CD4-positive, CD25-positive, alpha-beta regulatory T cell (primary cell): Measurements from ENCODE around the gene PRELID2. TPM values are rescaled to one million over a fixed set of nuclear protein-coding genes. Genes with fewer than 3 reads are reported as not detected.

Experiments
- ATAC-seq, 2 donors: fragments of 150-1000 bp; cut with Tn5 transposase; one replicate each; pipeline ENCODE4 v1.10.0; 2021; ENCODE audit warnings: low read depth in 2 of 2, moderate number of reproducible peaks in 2 of 2, moderate library complexity in 1 of 2
- DNase-seq, 3 donors: peaks; one replicate each; pipeline versions ENCODE4 v3.0.0 to v3.0.0-alpha.2; 2012 to 2022; ENCODE audit warnings: mixed read lengths in 1 of 3
- H3K27ac ChIP-seq: one replicate; pipeline ENCODE4 v1.7.0; 2013; ENCODE audit warnings: mild to moderate bottlenecking, low read length; ENCODE audit not compliant: insufficient read depth, poor library complexity, severe bottlenecking
- H3K27me3 ChIP-seq: one replicate; pipeline ENCODE4 v1.7.0; 2013; ENCODE audit warnings: low read length; ENCODE audit not compliant: control insufficient read depth, insufficient read depth
- H3K36me3 ChIP-seq: one replicate; pipeline ENCODE4 v1.7.0; 2013; ENCODE audit warnings: mild to moderate bottlenecking, low read length, moderate library complexity; ENCODE audit not compliant: control insufficient read depth, insufficient read depth
- H3K4me1 ChIP-seq: 2 replicates; pipeline ENCODE4 v1.7.0; 2013; ENCODE audit warnings: mild to moderate bottlenecking, low read length; ENCODE audit not compliant: insufficient read depth, control insufficient read depth, poor library complexity, severe bottlenecking
- H3K4me3 ChIP-seq: one replicate; pipeline ENCODE4 v1.7.0; 2013; ENCODE audit warnings: low read depth, mild to moderate bottlenecking, low read length, moderate library complexity
- H3K9me3 ChIP-seq, 2 experiments: 1 replicate in 1 of 2; 2 replicates in 1 of 2; pipeline ENCODE4 v1.7.0; 2013; ENCODE audit warnings: low read length in 2 of 2, mild to moderate bottlenecking in 1 of 2, moderate library complexity in 1 of 2; ENCODE audit not compliant: control insufficient read depth in 2 of 2
- H3K27ac Mint-ChIP-seq, 3 donors: one replicate each; pipeline ENCODE4 v1.8.0; 2020 to 2022; ENCODE audit warnings: mild to moderate bottlenecking in 3 of 3, mixed read lengths in 3 of 3, moderate library complexity in 2 of 3
- H3K27me3 Mint-ChIP-seq: one replicate; pipeline ENCODE4 v1.8.0; 2022; ENCODE audit warnings: mild to moderate bottlenecking, mixed read lengths
- H3K36me3 Mint-ChIP-seq: one replicate; pipeline ENCODE4 v1.8.0; 2020; ENCODE audit warnings: mixed read lengths
- H3K4me1 Mint-ChIP-seq, 4 donors: one replicate each; pipeline ENCODE4 v1.8.0; 2020 to 2022; ENCODE audit warnings: mixed read lengths in 4 of 4, mild to moderate bottlenecking in 1 of 4
- H3K4me3 Mint-ChIP-seq, 4 donors: one replicate each; pipeline ENCODE4 v1.8.0; 2020 to 2022; ENCODE audit warnings: mild to moderate bottlenecking in 4 of 4, mixed read lengths in 4 of 4, moderate library complexity in 3 of 4
- H3K9me3 Mint-ChIP-seq, 7 donors: one replicate each; pipeline ENCODE4 v1.8.0; 2020 to 2022; ENCODE audit warnings: mixed read lengths in 7 of 7, mild to moderate bottlenecking in 3 of 7, moderate library complexity in 2 of 7
- polyA plus RNA-seq, 4 donors: library from polyadenylated mRNA; unstranded; fragments of 300-500 nt; fragmentation: Illumina TruSeq; gene quantifications; one replicate each; pipeline ENCODE4 v1.2.3, GENCODE V29; 2021
- total RNA-seq: library from RNA; stranded (reverse); gene quantifications from one replicate; pipeline ENCODE4 v1.2.3, GENCODE V29; 2022

The PRELID2 gene
- total and polyA plus RNA-seq, 5 donors from 2014 or later: 0.72 to 3.1 (median 1.8) TPM

DNA sequence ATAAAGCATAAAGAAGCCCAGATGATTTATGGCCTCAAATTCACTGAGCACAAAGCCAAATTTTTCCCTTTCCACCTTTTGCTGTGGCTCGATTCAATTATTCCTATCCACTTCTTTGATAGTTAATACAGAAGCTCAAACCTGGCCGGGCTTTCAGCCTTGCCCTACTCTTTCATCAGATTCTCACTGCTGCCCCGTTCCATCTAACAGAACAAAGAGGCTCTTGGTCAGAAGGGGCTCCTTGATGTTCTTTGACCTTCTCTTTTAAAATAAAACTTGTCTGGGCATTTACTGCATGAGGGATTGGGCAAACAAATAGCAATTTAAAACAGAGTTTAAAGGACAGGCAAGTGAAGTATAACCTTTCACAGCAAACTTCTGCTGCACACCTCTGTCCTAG, 27.9 kb upstream of the PRELID2 start:
- H3K27me3 Mint-ChIP-seq: peaks cover 10% of the 10 kb centered on the region
- H3K27me3 ChIP-seq: peaks cover 7% of the 10 kb centered on the region
- H3K36me3 Mint-ChIP-seq: no peaks in the 10 kb centered on the region
- no peak overlapping the region for H3K4me3 Mint-ChIP-seq
- peaks cover 0 to 3% (median 0%) of the 10 kb centered on the region in 7 donors for H3K9me3 Mint-ChIP-seq
- ATAC-seq: no peak
- H3K27ac ChIP-seq: no peak overlapping the region
- H3K36me3 ChIP-seq: no peaks in the 10 kb centered on the region
- no peak for DNase-seq
- H3K9me3 ChIP-seq: no peaks in the 10 kb centered on the region
- no peak overlapping the region for H3K27ac Mint-ChIP-seq
- no peak overlapping the region for H3K4me3 ChIP-seq
- H3K4me1 ChIP-seq: no peaks in the 10 kb centered on the region
- H3K4me1 Mint-ChIP-seq: no peaks in the 10 kb centered on the region

DNA sequence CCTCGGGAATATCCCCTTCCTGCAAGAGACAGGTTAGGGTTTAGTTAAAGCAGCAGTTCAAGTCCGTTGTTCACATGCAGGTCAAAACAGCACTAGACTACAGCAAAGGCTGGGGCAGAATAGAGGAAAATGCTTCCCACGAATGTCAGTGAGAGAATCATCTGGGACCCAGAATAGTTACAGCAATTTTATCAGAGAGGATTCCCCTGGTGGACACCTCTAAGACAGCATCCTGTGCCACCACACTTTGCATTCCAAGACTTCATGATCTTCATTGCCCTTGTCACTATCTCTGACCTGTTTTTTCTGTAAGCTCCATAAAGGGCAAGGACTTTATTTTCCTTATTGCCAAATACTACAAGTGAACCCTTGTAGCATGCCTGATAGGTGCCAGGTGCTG, 24.8 kb upstream of the PRELID2 start:
- no peak overlapping the region for H3K4me3 ChIP-seq
- H3K36me3 ChIP-seq: no peaks in the 10 kb centered on the region
- no peak overlapping the region for H3K4me3 Mint-ChIP-seq
- peaks cover 6% of the 10 kb centered on the region for H3K27me3 Mint-ChIP-seq
- H3K4me1 ChIP-seq: peaks cover 6% of the 10 kb centered on the region
- no peaks in the 10 kb centered on the region for H3K36me3 Mint-ChIP-seq
- H3K27ac ChIP-seq: no peak overlapping the region
- H3K9me3 Mint-ChIP-seq: peaks cover 0 to 3% (median 0%) of the 10 kb centered on the region in 7 donors
- peak overlapping the region in 1 of 3 donors; percentile 3 for H3K27ac Mint-ChIP-seq
- ATAC-seq: no peak
- H3K4me1 Mint-ChIP-seq: peaks cover 0 to 4% (median 0%) of the 10 kb centered on the region in 4 donors
- H3K9me3 ChIP-seq: no peaks in the 10 kb centered on the region
- H3K27me3 ChIP-seq: peaks cover 1% of the 10 kb centered on the region
- DNase-seq: no peak

DNA sequence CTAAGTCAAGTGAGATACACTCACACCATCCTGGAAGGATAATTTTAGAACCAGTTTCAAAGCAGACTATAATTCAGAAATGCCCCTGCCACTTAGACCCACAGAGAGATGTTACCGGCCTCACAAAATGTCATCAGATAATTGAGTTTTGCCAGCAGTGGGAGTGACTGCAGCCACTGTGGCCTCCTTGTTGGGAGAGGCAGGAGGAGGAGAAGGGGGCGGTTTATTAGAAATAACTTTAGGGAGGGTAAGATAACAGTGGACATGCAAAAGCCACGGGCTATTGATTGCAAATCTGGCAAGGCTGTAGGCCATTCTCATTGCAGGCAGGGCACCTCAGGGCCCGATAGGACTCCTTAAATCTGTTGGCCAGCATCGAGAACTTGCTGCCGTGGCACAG, 24.3 kb upstream of the PRELID2 start:
- Histone ChIP-seq H3K9me3 (no peaks in the 10 kb centered on the region), H3K4me1 (peaks cover 6% of the 10 kb centered on the region), H3K27me3 (no peaks in the 10 kb centered on the region), H3K27ac (no peak overlapping the region), H3K36me3 (no peaks in the 10 kb centered on the region), H3K4me3 (no peak overlapping the region)
- Mint-ChIP-seq H3K9me3 (peaks cover 0 to 3% (median 0%) of the 10 kb centered on the region in 7 donors), H3K27ac (no peak overlapping the region), H3K36me3 (no peaks in the 10 kb centered on the region), H3K27me3 (peaks cover 9% of the 10 kb centered on the region), H3K4me3 (no peak overlapping the region), H3K4me1 (peaks cover 0 to 4% (median 0%) of the 10 kb centered on the region in 4 donors)
- DNase-seq (no peak), ATAC-seq (no peak)

DNA sequence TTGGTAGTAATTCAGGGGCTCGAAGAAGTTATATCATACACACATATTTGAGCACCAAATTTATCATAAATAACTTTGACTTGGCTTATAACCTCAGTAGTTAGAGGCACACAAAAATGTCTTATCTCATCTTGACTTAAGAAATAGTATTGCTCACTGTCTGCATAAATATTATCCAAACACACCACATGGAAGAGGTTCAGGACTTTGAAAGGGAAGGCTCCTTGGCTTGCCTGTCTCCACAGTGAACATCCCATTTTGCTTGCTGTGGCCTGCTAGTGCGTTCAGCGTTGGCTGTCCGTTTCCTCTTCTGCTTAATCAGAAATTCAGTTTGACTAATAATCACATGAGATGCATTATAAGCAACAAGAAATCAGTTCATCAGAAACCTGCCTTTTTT, 23.8 kb upstream of the PRELID2 start:
- Histone ChIP-seq H3K4me1 (peaks cover 6% of the 10 kb centered on the region), H3K9me3 (no peaks in the 10 kb centered on the region), H3K27me3 (no peaks in the 10 kb centered on the region), H3K4me3 (no peak overlapping the region), H3K36me3 (no peaks in the 10 kb centered on the region), H3K27ac (no peak overlapping the region)
- ATAC-seq: no peak
- H3K36me3 Mint-ChIP-seq: no peaks in the 10 kb centered on the region
- peaks cover 0 to 3% (median 0%) of the 10 kb centered on the region in 7 donors for H3K9me3 Mint-ChIP-seq
- peaks cover 9% of the 10 kb centered on the region for H3K27me3 Mint-ChIP-seq
- H3K4me3 Mint-ChIP-seq: no peak overlapping the region
- no peak overlapping the region for H3K27ac Mint-ChIP-seq
- no peak for DNase-seq
- peaks cover 0 to 4% (median 0%) of the 10 kb centered on the region in 4 donors for H3K4me1 Mint-ChIP-seq

DNA sequence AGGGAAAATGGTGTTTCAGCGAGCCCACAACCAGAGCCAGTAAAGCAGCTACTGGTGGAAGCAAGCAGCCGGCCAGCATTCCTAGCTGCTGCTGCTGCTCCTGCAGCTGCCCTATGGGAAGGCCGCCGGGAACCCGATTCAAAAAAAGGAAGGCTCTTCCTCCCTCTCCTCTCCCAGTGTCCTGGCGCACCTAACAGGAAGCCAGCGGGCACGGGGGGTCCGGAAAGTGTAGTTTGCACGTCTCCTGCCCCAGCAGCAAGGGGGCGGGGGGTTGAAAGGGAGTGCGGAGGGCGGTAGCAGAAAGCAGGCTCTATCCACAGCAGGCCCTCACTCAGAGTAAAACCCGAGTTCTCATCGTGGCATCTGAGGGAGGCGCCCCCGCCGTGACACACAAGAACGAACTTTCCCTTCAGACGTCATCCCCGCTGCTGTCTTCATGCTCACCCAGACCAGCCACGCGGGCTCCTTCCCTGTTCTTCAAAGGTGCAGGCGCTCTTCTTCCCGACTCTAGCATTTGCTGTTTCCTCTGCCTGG, 21.2 kb upstream of the PRELID2 start:
- DNase-seq (no peak), ATAC-seq (no peak)
- H3K27me3 ChIP-seq: peaks cover 2% of the 10 kb centered on the region
- Mint-ChIP-seq H3K9me3 (peaks cover 0 to 3% (median 0%) of the 10 kb centered on the region in 7 donors), H3K36me3 (no peaks in the 10 kb centered on the region), H3K4me3 (peak overlapping the region in 2 of 4 donors; percentile 29 to 30), H3K27ac (no peak overlapping the region), H3K27me3 (peaks cover 4% of the 10 kb centered on the region), H3K4me1 (peaks cover 0 to 4% (median 0%) of the 10 kb centered on the region in 4 donors)
- H3K4me3 ChIP-seq: no peak overlapping the region
- H3K4me1 ChIP-seq: peaks cover 6% of the 10 kb centered on the region
- no peak overlapping the region for H3K27ac ChIP-seq
- no peaks in the 10 kb centered on the region for H3K9me3 ChIP-seq
- no peaks in the 10 kb centered on the region for H3K36me3 ChIP-seq

DNA sequence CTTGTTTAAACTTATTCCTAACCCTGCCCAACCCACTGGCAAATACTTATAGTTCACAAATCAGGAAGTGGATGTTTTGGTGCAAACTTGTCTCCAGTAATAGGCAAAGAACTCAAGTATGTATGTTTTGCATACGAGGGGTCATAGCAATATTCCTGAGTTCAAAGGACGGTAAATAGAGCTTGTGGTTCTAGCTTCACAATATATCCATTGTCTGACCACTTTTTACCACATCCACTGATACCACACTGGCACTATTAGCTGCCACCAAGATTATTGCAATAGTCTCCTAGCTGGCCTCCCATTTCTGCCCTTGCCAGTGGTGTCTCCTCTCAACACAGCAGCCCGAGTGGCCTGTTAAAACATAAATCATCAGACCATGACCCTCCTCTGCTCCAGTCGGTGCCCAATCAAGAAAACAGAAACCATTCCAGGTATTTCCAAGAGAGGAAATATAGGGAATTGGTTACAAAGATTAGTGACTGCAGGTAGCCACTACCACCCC, 20.7 kb upstream of the PRELID2 start:
- H3K27me3 Mint-ChIP-seq: peaks cover 4% of the 10 kb centered on the region
- H3K27ac Mint-ChIP-seq: no peak overlapping the region
- Histone ChIP-seq H3K27me3 (peaks cover 2% of the 10 kb centered on the region), H3K36me3 (no peaks in the 10 kb centered on the region), H3K4me3 (no peak overlapping the region), H3K27ac (no peak overlapping the region), H3K9me3 (no peaks in the 10 kb centered on the region), H3K4me1 (peaks cover 6% of the 10 kb centered on the region)
- H3K9me3 Mint-ChIP-seq: peaks cover 0 to 3% (median 0%) of the 10 kb centered on the region in 7 donors
- H3K36me3 Mint-ChIP-seq: no peaks in the 10 kb centered on the region
- ATAC-seq (no peak), DNase-seq (no peak)
- no peak overlapping the region for H3K4me3 Mint-ChIP-seq
- peaks cover 0 to 4% (median 0%) of the 10 kb centered on the region in 4 donors for H3K4me1 Mint-ChIP-seq

DNA sequence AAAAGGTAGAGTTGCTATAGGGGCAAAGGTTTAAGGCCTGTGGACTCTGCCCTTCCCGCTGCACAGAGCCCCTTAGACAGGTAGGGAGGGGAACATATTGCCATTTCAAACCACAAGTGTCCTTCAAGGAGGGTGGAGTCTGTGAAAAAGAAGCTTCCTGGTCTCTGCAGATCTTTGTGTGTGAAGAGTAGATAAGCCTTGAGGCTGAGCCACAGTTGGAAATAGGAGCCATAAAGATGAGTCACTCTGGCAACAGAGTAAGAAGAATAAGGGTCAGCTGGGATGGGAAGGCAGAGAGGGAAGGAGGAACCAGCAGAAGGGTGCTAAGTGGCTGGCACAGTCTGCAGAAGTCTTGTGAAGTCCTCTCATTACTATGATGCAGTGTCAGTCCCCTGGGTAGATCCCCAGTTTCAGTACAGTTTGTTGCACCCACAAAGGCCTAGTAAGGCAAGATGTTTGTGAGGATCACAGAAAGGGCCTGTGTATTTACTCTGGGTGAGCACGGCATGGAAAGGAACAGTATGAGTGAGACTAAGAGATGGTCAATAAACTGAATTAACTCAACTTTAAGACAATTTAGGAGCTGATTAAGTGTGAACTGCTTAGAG, 19.6 kb upstream of the PRELID2 start:
- H3K27ac ChIP-seq: no peak overlapping the region
- peaks cover 6% of the 10 kb centered on the region for H3K4me1 ChIP-seq
- H3K36me3 Mint-ChIP-seq: no peaks in the 10 kb centered on the region
- no peak overlapping the region for H3K27ac Mint-ChIP-seq
- H3K27me3 ChIP-seq: peaks cover 2% of the 10 kb centered on the region
- no peaks in the 10 kb centered on the region for H3K9me3 ChIP-seq
- no peaks in the 10 kb centered on the region for H3K36me3 ChIP-seq
- DNase-seq (no peak), ATAC-seq (no peak)
- H3K4me3 Mint-ChIP-seq: no peak overlapping the region
- peaks cover 0 to 4% (median 0%) of the 10 kb centered on the region in 4 donors for H3K4me1 Mint-ChIP-seq
- no peak overlapping the region for H3K4me3 ChIP-seq
- peaks cover 4% of the 10 kb centered on the region for H3K27me3 Mint-ChIP-seq
- peaks cover 0 to 3% (median 0%) of the 10 kb centered on the region in 7 donors for H3K9me3 Mint-ChIP-seq
